Activated B cell treated with CpG ODN at 0.5 μM for 24 hours (primary cell): ENCODE measurements around the gene NSFL1C. TPM values are rescaled to one million over a fixed set of nuclear protein-coding genes. Genes with fewer than 3 reads are reported as not detected.

ENCODE experiments used
- ATAC-seq: fragments of 200-7000 bp; cut with Tn5 transposase; one replicate; pipeline ENCODE4 v1.10.0; 2021; ENCODE audit warnings: low read depth, mild to moderate bottlenecking, moderate library complexity
- CTCF ChIA-PET: fragments of 350-600 bp; sonication (Branson Sonifier 250); formaldehyde crosslinking; loops from one replicate; lab custom pipeline; 2021; ENCODE audit warnings: antibody characterized with exemption; lab: Charles Lee
- POLR2A ChIA-PET: fragments of 350-600 bp; sonication (Branson Sonifier 250); formaldehyde crosslinking; loops from one replicate; lab custom pipeline; 2021; ENCODE audit warnings: antibody characterized with exemption; lab: Charles Lee
- DNase-seq: peaks from one replicate; pipeline ENCODE4 v3.0.0; 2022
- H3K27ac Mint-ChIP-seq: one replicate; pipeline ENCODE4 v1.8.0; 2020; ENCODE audit warnings: mixed read lengths
- H3K27me3 Mint-ChIP-seq: one replicate; pipeline ENCODE4 v1.8.0; 2021; ENCODE audit warnings: mixed read lengths
- H3K36me3 Mint-ChIP-seq: one replicate; pipeline ENCODE4 v1.8.0; 2021; ENCODE audit warnings: low read depth, mixed read lengths
- H3K4me1 Mint-ChIP-seq: one replicate; pipeline ENCODE4 v1.8.0; 2021; ENCODE audit warnings: mixed read lengths
- H3K4me3 Mint-ChIP-seq: one replicate; pipeline ENCODE4 v1.8.0; 2020; ENCODE audit warnings: mild to moderate bottlenecking, mixed read lengths
- H3K9me3 Mint-ChIP-seq: one replicate; pipeline ENCODE4 v1.8.0; 2020; ENCODE audit warnings: mixed read lengths
- CTCF ChIP-seq: fragments of 200-600 bp; IDR thresholded peaks from one replicate; pipeline ENCODE4 v1.8.0; 2022; ENCODE audit warnings: antibody characterized with exemption, mild to moderate bottlenecking
- intact Hi-C: fragments of 100-400 bp; cut with micrococcal nuclease; formaldehyde crosslinking; loops from one replicate; pipeline ENCODE4 v1.15.1; 2024
- total RNA-seq: library from RNA; stranded (reverse); gene quantifications from 2 replicates; pipeline ENCODE4 v1.2.3, GENCODE V29; 2022

NSFL1C gene
- total RNA-seq, 1 donor from 2014 or later = 81.7 TPM

- ATAC-seq (no peak), DNase-seq (no peak)
- Mint-ChIP-seq H3K36me3 (peaks cover 2% of the 10 kb centered on the region), H3K4me3 (no peak overlapping the region), H3K27ac (no peak overlapping the region), H3K4me1 (peaks cover 54% of the 10 kb centered on the region), H3K9me3 (no peaks in the 10 kb centered on the region), H3K27me3 (peaks cover 3% of the 10 kb centered on the region)
- ChIA-PET CTCF (interaction anchor here (0.7 to 1.5 kb wide), 4 partner anchors 38 to 379 kb away, joined by 3 to 5 read pairs (median 4); no protein-coding TSS in a partner anchor), POLR2A (interaction anchor here (0.7 kb wide), 1 partner anchor 68 kb away, joined by 3 read pairs; no protein-coding TSS in a partner anchor)
- no peak for TF ChIP-seq CTCF
- intact Hi-C loops = loop anchor here (10.0 kb wide), 2 partner anchors 553 to 557 kb away; no protein-coding TSS in a partner anchor
These were observed 68.9 kb downstream of the NSFL1C start for GRCh38 chr20:1397710-1398109.

- no peaks in the 10 kb centered on the region for H3K9me3 Mint-ChIP-seq
- peaks cover 7% of the 10 kb centered on the region for H3K36me3 Mint-ChIP-seq
- H3K27me3 Mint-ChIP-seq = no peaks in the 10 kb centered on the region
- TF ChIP-seq CTCF = no peak
- ChIA-PET POLR2A (no interaction called here), CTCF (interaction anchor here (1.3 to 1.4 kb wide), 2 partner anchors 42 to 107 kb away, joined by 3 to 5 read pairs; no protein-coding TSS in a partner anchor)
- no peak overlapping the region for H3K4me3 Mint-ChIP-seq
- DNase-seq = no peak
- peaks cover 60% of the 10 kb centered on the region for H3K4me1 Mint-ChIP-seq
- ATAC-seq = no peak
- H3K27ac Mint-ChIP-seq = peak overlapping the region; percentile 53
- intact Hi-C loops = loop anchor here (10.0 kb wide), 2 partner anchors 552 to 558 kb away; no protein-coding TSS in a partner anchor
These were observed 69.9 kb downstream of the NSFL1C start for GRCh38 chr20:1396702-1397101.

- Mint-ChIP-seq H3K27ac (no peak overlapping the region), H3K27me3 (no peaks in the 10 kb centered on the region), H3K36me3 (peaks cover 7% of the 10 kb centered on the region), H3K4me1 (peaks cover 64% of the 10 kb centered on the region), H3K9me3 (no peaks in the 10 kb centered on the region), H3K4me3 (no peak overlapping the region)
- intact Hi-C loops = loop anchor here (10.0 kb wide), 2 partner anchors 551 to 559 kb away; no protein-coding TSS in a partner anchor
- ChIA-PET CTCF (interaction anchor here (1.3 to 1.4 kb wide), 3 partner anchors 41 to 107 kb away, joined by 3 to 5 read pairs (median 3); no protein-coding TSS in a partner anchor), POLR2A (no interaction called here)
- no peak for DNase-seq
- no peak for ATAC-seq
- TF ChIP-seq CTCF = no peak
These were observed 70.4 kb downstream of the NSFL1C start for GRCh38 chr20:1396264-1396663.

GRCh38 chr20:1394686-1395085, 72.0 kb downstream of the NSFL1C start:
- Mint-ChIP-seq H3K27ac (peak overlapping the region; percentile 99), H3K9me3 (no peaks in the 10 kb centered on the region), H3K4me3 (no peak overlapping the region), H3K27me3 (no peaks in the 10 kb centered on the region), H3K36me3 (peaks cover 11% of the 10 kb centered on the region), H3K4me1 (peaks cover 80% of the 10 kb centered on the region)
- DNase-seq = no peak
- ChIA-PET POLR2A (no interaction called here), CTCF (no interaction called here)
- intact Hi-C loops = loop anchor here (5.0 to 10.0 kb wide), 3 partner anchors 550 to 1588 kb away; no protein-coding TSS in a partner anchor
- ATAC-seq = no peak
- TF ChIP-seq CTCF = no peak

GRCh38 chr20:1393507-1393882, 73.2 kb downstream of the NSFL1C start:
- POLR2A ChIA-PET = interaction anchor here (1.0 to 2.8 kb wide), 5 partner anchors 16 to 73 kb away, joined by 3 to 25 read pairs (median 13); partner anchors contain the start of gene NSFL1C
- Mint-ChIP-seq H3K27ac (peak overlapping the region; percentile 99), H3K4me3 (peak overlapping the region; percentile 98), H3K36me3 (peaks cover 14% of the 10 kb centered on the region), H3K4me1 (peaks cover 83% of the 10 kb centered on the region), H3K9me3 (no peaks in the 10 kb centered on the region), H3K27me3 (no peaks in the 10 kb centered on the region)
- no peak for ATAC-seq
- no peak for TF ChIP-seq CTCF
- intact Hi-C loops = loop anchor here (1.0 to 10.0 kb wide), 9 partner anchors 17 to 1589 kb away; partner anchors contain the start of genes NSFL1C and PSMF1
- CTCF ChIA-PET = interaction anchor here (1.3 kb wide), 2 partner anchors 43 to 47 kb away, joined by 3 read pairs; no protein-coding TSS in a partner anchor
- DNase-seq = no peak
